ENCODE results near the gene MSI2. TPM values are rescaled to one million over a fixed set of nuclear protein-coding genes. Genes with fewer than 3 reads are reported as not detected.

MSI2 gene
- total and polyA plus RNA-seq, 7 donors: 12.6 to 25.8 (median 21.3) TPM

DNA sequence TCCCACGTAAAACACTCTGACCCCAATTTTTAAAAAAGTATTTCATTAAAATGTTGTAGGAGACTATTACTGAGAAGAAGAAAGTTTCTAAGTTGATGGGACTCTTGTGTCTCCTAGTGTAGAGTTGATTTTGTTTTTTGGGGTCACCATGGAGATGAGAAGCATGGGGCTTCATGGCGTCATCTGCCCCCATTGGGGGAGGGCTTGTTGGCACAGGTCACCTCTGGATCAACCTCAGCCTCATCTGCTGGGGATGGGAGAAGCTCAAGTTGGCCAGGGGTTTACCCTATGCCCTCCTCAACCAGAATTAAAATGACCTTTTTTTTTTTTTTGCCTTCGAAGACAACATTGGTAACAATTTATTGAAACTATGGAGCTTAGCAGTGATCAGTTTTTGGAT is 28.3 kb downstream of the MSI2 start:
- intact Hi-C loops (cut with DNase I): no loop called here

GRCh38 chr17:57284984-57285646 is 28.8 kb downstream of the MSI2 start:
- peaks cover 0 to 44% (median 39%) of the 10 kb centered on the region in 4 donors for H3K4me1 ChIP-seq
- DNase-seq: no peak
- no peak overlapping the region for H3K27ac ChIP-seq

More for the DNA sequence above, 28.3 kb downstream of the MSI2 start:
- Histone ChIP-seq H3K4me3 (no peak overlapping the region), H3K27me3 (no peaks in the 10 kb centered on the region), H3K4me1 (peaks cover 0 to 38% (median 35%) of the 10 kb centered on the region in 4 donors), H3K27ac (no peak overlapping the region), H3K36me3 (no peaks in the 10 kb centered on the region), H3K9me3 (no peaks in the 10 kb centered on the region)
- WGBS, 2 donors: 63 to 85% methylated on average over 3 of the region's 3 CpGs
- no peak for DNase-seq
- TF ChIP-seq, protein P1, sequence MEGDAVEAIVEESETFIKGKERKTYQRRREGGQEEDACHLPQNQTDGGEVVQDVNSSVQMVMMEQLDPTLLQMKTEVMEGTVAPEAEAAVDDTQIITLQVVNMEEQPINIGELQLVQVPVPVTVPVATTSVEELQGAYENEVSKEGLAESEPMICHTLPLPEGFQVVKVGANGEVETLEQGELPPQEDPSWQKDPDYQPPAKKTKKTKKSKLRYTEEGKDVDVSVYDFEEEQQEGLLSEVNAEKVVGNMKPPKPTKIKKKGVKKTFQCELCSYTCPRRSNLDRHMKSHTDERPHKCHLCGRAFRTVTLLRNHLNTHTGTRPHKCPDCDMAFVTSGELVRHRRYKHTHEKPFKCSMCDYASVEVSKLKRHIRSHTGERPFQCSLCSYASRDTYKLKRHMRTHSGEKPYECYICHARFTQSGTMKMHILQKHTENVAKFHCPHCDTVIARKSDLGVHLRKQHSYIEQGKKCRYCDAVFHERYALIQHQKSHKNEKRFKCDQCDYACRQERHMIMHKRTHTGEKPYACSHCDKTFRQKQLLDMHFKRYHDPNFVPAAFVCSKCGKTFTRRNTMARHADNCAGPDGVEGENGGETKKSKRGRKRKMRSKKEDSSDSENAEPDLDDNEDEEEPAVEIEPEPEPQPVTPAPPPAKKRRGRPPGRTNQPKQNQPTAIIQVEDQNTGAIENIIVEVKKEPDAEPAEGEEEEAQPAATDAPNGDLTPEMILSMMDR (IDR thresholded peaks at IDR 0.05): no peak
- no peak for TF ChIP-seq POLR2A (IDR thresholded peaks at IDR 0.05)
- TF ChIP-seq POLR2AphosphoS5 (IDR thresholded peaks at IDR 0.05): no peak
- no peak for TF ChIP-seq EP300 (IDR thresholded peaks at IDR 0.05)

GRCh38 chr17:57285701-57286100 is 29.4 kb downstream of the MSI2 start:
- H3K9me3 ChIP-seq: no peaks in the 10 kb centered on the region
- intact Hi-C loops (cut with DNase I): loop anchor here (5.0 kb wide), 1 partner anchor 322 kb away; no protein-coding TSS in a partner anchor
- no peaks in the 10 kb centered on the region for H3K36me3 ChIP-seq
- 57 to 83% methylated on average over 5 of the region's 5 CpGs for WGBS, 2 donors
- H3K27me3 ChIP-seq: no peaks in the 10 kb centered on the region
- DNase-seq: no peak
- no peak overlapping the region for H3K27ac ChIP-seq
- no peak overlapping the region for H3K4me3 ChIP-seq
- TF ChIP-seq POLR2A (IDR thresholded peaks at IDR 0.05): no peak
- no peak for TF ChIP-seq EP300 (IDR thresholded peaks at IDR 0.05)
- TF ChIP-seq, protein P1 (IDR thresholded peaks at IDR 0.05): no peak
- no peak for TF ChIP-seq POLR2AphosphoS5 (IDR thresholded peaks at IDR 0.05)
- peaks cover 0 to 45% (median 39%) of the 10 kb centered on the region in 4 donors for H3K4me1 ChIP-seq

More at GRCh38 chr17:57284984-57285646, 28.8 kb downstream of the MSI2 start:
- Histone ChIP-seq H3K36me3 (no peaks in the 10 kb centered on the region), H3K4me3 (no peak overlapping the region), H3K9me3 (no peaks in the 10 kb centered on the region), H3K27me3 (no peaks in the 10 kb centered on the region)
- no peak for TF ChIP-seq POLR2AphosphoS5 (IDR thresholded peaks at IDR 0.05)
- no peak for TF ChIP-seq POLR2A (IDR thresholded peaks at IDR 0.05)
- TF ChIP-seq, protein P1 (IDR thresholded peaks at IDR 0.05): no peak
- no peak for TF ChIP-seq EP300 (IDR thresholded peaks at IDR 0.05)
- intact Hi-C loops (cut with DNase I): loop anchor here (5.0 kb wide), 1 partner anchor 322 kb away; no protein-coding TSS in a partner anchor
- WGBS, 2 donors: 50 to 85% methylated on average over 13 of the region's 13 CpGs

GRCh38 chr17:57286399-57287105 is 30.2 kb downstream of the MSI2 start:
- Histone ChIP-seq H3K4me3 (no peak overlapping the region), H3K4me1 (peaks cover 0 to 45% (median 37%) of the 10 kb centered on the region in 4 donors), H3K27me3 (no peaks in the 10 kb centered on the region), H3K27ac (no peak overlapping the region), H3K9me3 (no peaks in the 10 kb centered on the region), H3K36me3 (no peaks in the 10 kb centered on the region)
- DNase-seq: no peak
- WGBS, 2 donors: 91% methylated on average over 17 of the region's 17 CpGs
- intact Hi-C loops (cut with DNase I): loop anchor here (5.0 kb wide), 1 partner anchor 321 kb away; no protein-coding TSS in a partner anchor
- TF ChIP-seq POLR2A (IDR thresholded peaks at IDR 0.05) (no peak), EP300 (IDR thresholded peaks at IDR 0.05) (no peak), POLR2AphosphoS5 (IDR thresholded peaks at IDR 0.05) (no peak)
- TF ChIP-seq, protein P1 (IDR thresholded peaks at IDR 0.05): no peak

All from sigmoid colon (tissue), 7 donors.